Kidney (tissue), 14 donors: Measurements from ENCODE around the gene LEO1. TPM values are rescaled to one million over a fixed set of nuclear protein-coding genes. Genes with fewer than 3 reads are reported as not detected.

ENCODE experiments used
- DNase-seq, 5 donors: peaks; one replicate each; pipeline ENCODE4 v3.0.0-alpha.2; 2013 to 2020
- FAIRE-seq: peaks from 2 replicates; lab custom pipeline; 2012; peaks lifted over from hg19 to GRCh38; lab: Jason Lieb, UNC
- H3K27ac ChIP-seq, 2 donors: one replicate each; pipeline ENCODE4 v1.7.0; 2013; ENCODE audit warnings: low read depth in 2 of 2, low read length in 2 of 2, inconsistent platforms in 1 of 2
- H3K27me3 ChIP-seq: one replicate; pipeline ENCODE4 v1.7.1; 2013; ENCODE audit warnings: low read length, inconsistent platforms; ENCODE audit not compliant: control insufficient read depth, insufficient read depth
- H3K36me3 ChIP-seq, 3 donors: one replicate each; pipeline versions ENCODE4 v1.7.0 to v1.7.1; 2013; ENCODE audit warnings: low read length in 3 of 3, control low read depth in 1 of 3, inconsistent platforms in 1 of 3; ENCODE audit not compliant: insufficient read depth in 3 of 3, control insufficient read depth in 2 of 3
- H3K4me1 ChIP-seq, 3 donors: one replicate each; pipeline versions ENCODE4 v1.7.0 to v1.7.1; 2013; ENCODE audit warnings: low read length in 3 of 3, inconsistent platforms in 1 of 3, low read depth in 1 of 3; ENCODE audit not compliant: control insufficient read depth in 2 of 3, insufficient read depth in 2 of 3
- H3K4me3 ChIP-seq, 3 donors: one replicate each; pipeline versions ENCODE4 v1.7.0 to v1.8.1; 2013; ENCODE audit warnings: low read length in 3 of 3, control low read depth in 1 of 3, inconsistent platforms in 1 of 3
- H3K9ac ChIP-seq, 3 donors: one replicate each; pipeline versions ENCODE4 v1.7.0 to v1.7.1; 2013; ENCODE audit warnings: low read length in 3 of 3, control low read depth in 1 of 3, inconsistent platforms in 1 of 3
- H3K9me3 ChIP-seq, 3 donors: one replicate each; pipeline versions ENCODE4 v1.7.0 to v1.7.1; 2013; ENCODE audit warnings: low read length in 3 of 3, control low read depth in 1 of 3, inconsistent platforms in 1 of 3; ENCODE audit not compliant: control insufficient read depth in 2 of 3, insufficient read depth in 1 of 3
- CTCF ChIP-seq: IDR thresholded peaks from 3 replicates; pipeline ENCODE4 v1.5.1; 2012; ENCODE audit warnings: mild to moderate bottlenecking, moderate library complexity, borderline replicate concordance; ENCODE audit not compliant: insufficient read depth; ENCODE audit errors: extremely low read depth
- intact Hi-C: fragments of 100-400 bp; cut with DNase I; formaldehyde crosslinking; loops from one replicate; pipeline ENCODE4 v1.11.1; 2022
- polyA plus RNA-seq: library from polyadenylated mRNA; stranded (reverse); fragments of 350-450 nt; fragmentation: Illumina TruSeq; extraction: RNeasy Lipid Tissue Mini Kit (QIAGEN cat#74804); gene quantifications from one replicate; pipeline ENCODE4 v1.2.3, GENCODE V29; 2014; ENCODE audit warnings: low read depth, low replicate concordance; ENCODE audit not compliant: insufficient read depth
- total RNA-seq: library from RNA; stranded (reverse); fragmentation: NEBNext Ultra II Directional; extraction: Animal tissue kit (Norgen Biotek cat#: 25700); gene quantifications from one replicate; pipeline ENCODE4 v1.2.1, GENCODE V29; 2021
- donor health status: control.
- donor health status: control.
- donor health status: control.
- donor health status: control.
- donor health status: control.
- donor health status: DM: yes; HTN: yes; CAD: no.
- donor health status: Normal renal cell carcinoma (clear cell type).

The LEO1 gene
- total and polyA plus RNA-seq, 2 donors from 2014 or later: 12.1 to 14.5 TPM

DNA sequence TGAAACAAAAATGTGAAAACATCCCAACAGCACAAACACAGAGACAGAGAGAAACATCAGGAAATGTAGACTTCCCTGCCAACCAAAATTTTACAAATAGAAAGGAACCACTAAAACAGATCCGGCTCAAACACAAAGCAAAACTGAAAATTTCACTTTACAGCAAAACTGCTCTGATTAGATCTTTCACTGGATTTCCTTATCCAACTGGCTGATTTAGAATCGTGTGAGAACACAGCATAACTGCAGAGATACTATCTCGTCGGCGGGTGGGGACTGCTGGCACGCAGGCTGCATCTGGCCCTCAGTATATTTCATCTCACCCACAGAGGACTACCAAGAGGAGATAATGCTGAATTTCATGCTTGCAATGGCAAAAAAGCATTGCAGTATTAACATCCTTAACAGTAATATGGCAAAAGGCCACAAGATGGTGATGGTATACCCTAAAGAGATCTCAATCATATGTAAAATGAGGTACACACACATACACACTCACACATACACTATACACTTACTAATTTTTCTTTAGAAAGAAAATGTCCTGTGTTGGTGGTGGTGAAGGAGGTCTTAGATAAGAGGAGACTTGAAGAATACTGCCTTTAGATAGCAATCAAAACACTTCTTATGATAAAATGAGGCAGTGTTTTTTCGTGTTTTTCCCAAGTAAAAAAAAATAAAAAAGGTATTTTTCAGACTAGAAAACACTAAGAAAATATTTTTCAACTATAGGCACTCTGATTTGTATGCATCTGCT lies 10.6 kb upstream of the LEO1 start:
- DNase-seq (peak in 2 of 5 donors; percentile 46 to 58), FAIRE-seq (no peak)
- peak; percentile 32 for TF ChIP-seq CTCF
- peak overlapping the region in 1 of 3 donors; percentile 5 for H3K9ac ChIP-seq
- no peaks in the 10 kb centered on the region for H3K27me3 ChIP-seq
- H3K4me3 ChIP-seq: peak overlapping the region; percentile 9 to 51 (median 13)
- intact Hi-C loops: no loop called here
- no peaks in the 10 kb centered on the region for H3K36me3 ChIP-seq
- peaks cover 0 to 5% (median 0%) of the 10 kb centered on the region in 3 donors for H3K4me1 ChIP-seq
- H3K27ac ChIP-seq: peak overlapping the region; percentile 51 to 59
- no peaks in the 10 kb centered on the region for H3K9me3 ChIP-seq

DNA sequence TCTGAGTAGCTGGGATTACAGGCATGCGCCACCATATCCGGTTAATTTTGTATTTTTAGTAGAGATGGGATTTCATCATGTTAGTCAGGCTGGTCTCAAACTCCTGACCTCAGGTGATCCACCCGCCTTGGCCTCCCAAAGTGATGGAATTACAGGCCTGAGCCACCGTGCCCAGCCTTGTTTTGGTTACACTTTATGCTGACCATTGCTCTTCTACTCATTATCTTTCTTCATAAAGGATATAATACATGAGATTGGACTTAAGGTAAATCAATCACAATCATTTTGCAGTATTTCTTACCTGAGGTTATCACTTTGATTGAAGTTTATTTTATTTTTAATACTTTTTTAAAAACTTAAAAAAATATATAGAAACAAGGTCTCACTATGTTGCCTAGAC lies 2.2 kb upstream of the LEO1 start:
- Histone ChIP-seq H3K4me3 (no peak overlapping the region), H3K4me1 (peaks cover 0 to 6% (median 3%) of the 10 kb centered on the region in 3 donors), H3K9me3 (no peaks in the 10 kb centered on the region), H3K36me3 (no peaks in the 10 kb centered on the region), H3K27ac (no peak overlapping the region), H3K27me3 (no peaks in the 10 kb centered on the region), H3K9ac (no peak overlapping the region)
- FAIRE-seq: no peak
- no peak for DNase-seq
- intact Hi-C loops: no loop called here
- TF ChIP-seq CTCF: no peak

DNA sequence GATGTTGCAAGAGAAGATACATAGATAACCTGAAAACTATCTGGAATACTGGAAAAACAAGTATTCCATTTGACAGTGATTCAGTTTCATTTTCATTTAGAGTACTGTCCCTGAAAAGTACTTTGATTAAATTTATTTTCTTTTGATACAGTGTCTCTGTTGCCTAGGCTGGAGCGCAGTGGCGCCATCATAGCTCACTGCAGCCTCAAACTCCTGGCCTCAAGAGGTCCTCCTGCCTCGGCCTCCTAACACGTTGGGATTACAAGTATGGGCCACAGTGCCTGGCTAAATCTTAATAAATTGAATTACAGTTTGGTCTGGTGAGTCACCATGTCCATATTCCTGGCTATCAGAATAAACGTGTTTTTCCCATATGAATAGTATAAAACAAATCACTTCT lies 1.6 kb upstream of the LEO1 start:
- DNase-seq (no peak), FAIRE-seq (no peak)
- Histone ChIP-seq H3K36me3 (no peaks in the 10 kb centered on the region), H3K4me3 (no peak overlapping the region), H3K9ac (no peak overlapping the region), H3K27me3 (no peaks in the 10 kb centered on the region), H3K9me3 (no peaks in the 10 kb centered on the region), H3K27ac (no peak overlapping the region), H3K4me1 (peaks cover 0 to 6% (median 3%) of the 10 kb centered on the region in 3 donors)
- no peak for TF ChIP-seq CTCF
- intact Hi-C loops: no loop called here
